H1 (cell line): ENCODE results near the gene NMU. TPM values are rescaled to one million over a fixed set of nuclear protein-coding genes. Genes with fewer than 3 reads are reported as not detected.

Experiments used
- ASH2L ChIP-seq: fragments of 200-600, 300-600 bp; sonication (generic); IDR thresholded peaks from one replicate; pipeline ENCODE4 v1.7.1; 2017; ENCODE audit warnings: low read length
- CHD2 ChIP-seq: IDR thresholded peaks from 2 replicates; pipeline ENCODE4 v1.6.1; 2012; ENCODE audit warnings: low read length, improper control_type of control experiment
- JUND ChIP-seq: IDR thresholded peaks from 2 replicates; pipeline ENCODE4 v1.6.1; 2011; ENCODE audit warnings: mild to moderate bottlenecking, improper control_type of control experiment, low read length
- KDM4A ChIP-seq: IDR thresholded peaks from one replicate; pipeline ENCODE4 v1.7.1; 2012; ENCODE audit warnings: low read depth, mild to moderate bottlenecking, moderate library complexity, low read length, inconsistent platforms; ENCODE audit not compliant: severe bottlenecking
- NRF1 ChIP-seq: IDR thresholded peaks from 2 replicates; pipeline ENCODE4 v1.6.1; 2011; ENCODE audit warnings: mild to moderate bottlenecking, low read depth, low read length, improper control_type of control experiment
- POLR2AphosphoS5 ChIP-seq: IDR thresholded peaks from 2 replicates; pipeline ENCODE4 v1.6.1; 2011; ENCODE audit warnings: low read depth, low read length
- SIRT6 ChIP-seq: IDR thresholded peaks from one replicate; pipeline ENCODE4 v1.7.1; 2012; ENCODE audit warnings: low read length, inconsistent platforms
- ZNF274 ChIP-seq: IDR thresholded peaks from 2 replicates; pipeline ENCODE4 v1.7.0; 2012; ENCODE audit warnings: low read length, borderline replicate concordance; ENCODE audit errors: extremely low read depth
- polyA plus RNA-seq, 7 experiments: library from polyadenylated mRNA; depleted of rRNA in 3 of 7; stranded (reverse) in 5 of 7; unstranded in 2 of 7; fragments of >200 nt in 5 of 7; fragments of 200-250 nt in 2 of 7; gene quantifications; 1 replicate in 5 of 7; 2 replicates in 1 of 7; 4 replicates in 1 of 7; pipeline versions ENCODE4 v1.2.1 to v1.2.3, GENCODE V29; 2011 to 2013; ENCODE audit warnings: missing spikeins in 2 of 7, mixed read lengths in 2 of 7
- total RNA-seq: library from RNA; stranded (reverse); fragmentation: NEBNext Ultra II Directional; extraction: Animal tissue kit (Norgen Biotek cat#: 25700); gene quantifications from 2 replicates; pipeline ENCODE4 v1.2.1, GENCODE V29; 2021

NMU gene
- total and polyA plus RNA-seq, 2 of the 8 experiments (the other 6 are each of a cell fraction or from before 2014, with no cell fraction given) = 30.5 to 50.4 TPM

GRCh38 chr4:55670695-55671094, 34.6 kb upstream of the NMU start (continued):
- TF ChIP-seq KDM4A (no peak), NRF1 (no peak), CHD2 (no peak), SIRT6 (no peak), ZNF274 (no peak), ASH2L (no peak), POLR2AphosphoS5 (no peak), JUND (no peak)
